ENCODE data around the gene A1CF. TPM values are rescaled to one million over a fixed set of nuclear protein-coding genes. Genes with fewer than 3 reads are reported as not detected.

Gene A1CF, protein sequence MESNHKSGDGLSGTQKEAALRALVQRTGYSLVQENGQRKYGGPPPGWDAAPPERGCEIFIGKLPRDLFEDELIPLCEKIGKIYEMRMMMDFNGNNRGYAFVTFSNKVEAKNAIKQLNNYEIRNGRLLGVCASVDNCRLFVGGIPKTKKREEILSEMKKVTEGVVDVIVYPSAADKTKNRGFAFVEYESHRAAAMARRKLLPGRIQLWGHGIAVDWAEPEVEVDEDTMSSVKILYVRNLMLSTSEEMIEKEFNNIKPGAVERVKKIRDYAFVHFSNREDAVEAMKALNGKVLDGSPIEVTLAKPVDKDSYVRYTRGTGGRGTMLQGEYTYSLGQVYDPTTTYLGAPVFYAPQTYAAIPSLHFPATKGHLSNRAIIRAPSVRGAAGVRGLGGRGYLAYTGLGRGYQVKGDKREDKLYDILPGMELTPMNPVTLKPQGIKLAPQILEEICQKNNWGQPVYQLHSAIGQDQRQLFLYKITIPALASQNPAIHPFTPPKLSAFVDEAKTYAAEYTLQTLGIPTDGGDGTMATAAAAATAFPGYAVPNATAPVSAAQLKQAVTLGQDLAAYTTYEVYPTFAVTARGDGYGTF
- total RNA-seq (under 1 TPM in 2 of 7 donors, not detected in 5; 0.12 to 0.15 TPM), polyA plus RNA-seq (not detected)
- long read RNA-seq, donor 1 = 0 reads
- long read RNA-seq, donor 2 = 0 reads
- long read RNA-seq, donor 3 = 0 reads

DNA sequence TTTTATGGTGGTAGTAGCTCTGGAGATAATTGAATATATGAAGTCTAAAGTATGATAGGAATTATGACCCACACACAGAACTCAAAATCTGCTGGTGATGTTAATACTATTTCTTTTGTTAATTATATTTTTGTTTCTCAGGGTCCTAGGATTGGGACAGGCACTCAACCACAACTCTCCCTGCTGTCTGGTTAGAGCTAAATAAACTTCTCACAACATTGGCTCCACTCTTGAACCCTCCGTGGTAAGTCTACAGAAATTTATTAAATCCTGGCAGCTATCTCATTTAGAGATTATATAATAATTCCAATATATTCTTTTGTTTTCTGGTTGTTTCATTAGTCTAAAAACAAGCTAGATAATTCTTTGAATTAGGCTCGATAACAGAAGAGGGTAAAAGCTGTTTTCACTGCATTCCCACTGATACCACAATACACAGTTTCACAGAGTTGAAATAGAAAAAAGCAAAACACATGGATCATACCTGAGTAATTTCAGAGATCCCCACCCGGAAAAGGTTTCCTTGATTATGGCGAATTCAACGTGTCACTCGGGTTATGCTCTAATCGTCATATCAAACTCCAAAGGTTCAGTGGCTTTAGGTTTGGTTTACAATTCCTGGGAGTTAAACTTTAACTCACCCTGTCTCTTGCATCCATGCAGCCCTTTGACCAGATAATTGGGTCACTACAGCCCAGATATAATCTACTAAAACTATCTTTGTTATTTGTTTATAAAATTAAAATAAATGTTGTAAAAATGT, at the start of gene A1CF:
Gene A1CF, minus strand, starts transcription at position 531 of the 763 bp plus-strand sequence. CDS start 25,687 bp downstream, outside the sequence.
- Histone ChIP-seq H3K9me3 (no peaks in the 10 kb centered on the region), H3K36me3 (no peaks in the 10 kb centered on the region), H3K4me1 (ENCODE audit: insufficient read depth) (no peaks in the 10 kb centered on the region), H3K27ac (no peak within 1 kb of the TSS), H3K4me3 (no peak within 1 kb of the TSS), H3K27me3 (no peaks in the 10 kb centered on the region)
- TF ChIP-seq POLR2A (IDR thresholded peaks at IDR 0.05) (no peak), EP300 (IDR thresholded peaks at IDR 0.05) (no peak)
- TF ChIP-seq, protein P1, sequence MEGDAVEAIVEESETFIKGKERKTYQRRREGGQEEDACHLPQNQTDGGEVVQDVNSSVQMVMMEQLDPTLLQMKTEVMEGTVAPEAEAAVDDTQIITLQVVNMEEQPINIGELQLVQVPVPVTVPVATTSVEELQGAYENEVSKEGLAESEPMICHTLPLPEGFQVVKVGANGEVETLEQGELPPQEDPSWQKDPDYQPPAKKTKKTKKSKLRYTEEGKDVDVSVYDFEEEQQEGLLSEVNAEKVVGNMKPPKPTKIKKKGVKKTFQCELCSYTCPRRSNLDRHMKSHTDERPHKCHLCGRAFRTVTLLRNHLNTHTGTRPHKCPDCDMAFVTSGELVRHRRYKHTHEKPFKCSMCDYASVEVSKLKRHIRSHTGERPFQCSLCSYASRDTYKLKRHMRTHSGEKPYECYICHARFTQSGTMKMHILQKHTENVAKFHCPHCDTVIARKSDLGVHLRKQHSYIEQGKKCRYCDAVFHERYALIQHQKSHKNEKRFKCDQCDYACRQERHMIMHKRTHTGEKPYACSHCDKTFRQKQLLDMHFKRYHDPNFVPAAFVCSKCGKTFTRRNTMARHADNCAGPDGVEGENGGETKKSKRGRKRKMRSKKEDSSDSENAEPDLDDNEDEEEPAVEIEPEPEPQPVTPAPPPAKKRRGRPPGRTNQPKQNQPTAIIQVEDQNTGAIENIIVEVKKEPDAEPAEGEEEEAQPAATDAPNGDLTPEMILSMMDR (IDR thresholded peaks at IDR 0.05) = no peak
- WGBS, 3 donors = 72 to 83% (median 81%) methylated on average over 7 of the region's 7 CpGs
- intact Hi-C loops (cut with DNase I) = no loop called here
- no peak for DNase-seq

DNA sequence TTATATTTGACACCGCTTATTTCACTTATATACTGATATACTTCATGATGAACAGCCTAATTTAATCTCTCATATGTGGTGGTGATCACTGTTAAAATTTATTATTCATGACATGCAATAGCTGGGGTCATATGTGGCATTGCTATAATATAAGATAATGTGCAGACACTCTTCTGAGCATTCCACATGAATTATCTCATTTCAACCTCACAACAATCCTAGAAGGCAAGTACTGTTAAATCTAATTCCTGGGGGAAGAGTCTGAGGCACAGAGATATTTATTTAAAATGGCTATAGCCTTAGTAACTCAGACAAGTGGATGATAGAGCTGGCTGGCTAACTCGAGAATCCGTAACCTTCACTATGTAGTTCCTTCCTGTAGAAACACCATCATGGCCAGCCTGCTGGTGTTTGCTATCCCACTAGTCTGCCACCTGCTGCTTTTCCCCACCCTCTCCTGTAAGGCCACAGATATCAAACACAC, 46.6 kb upstream of the A1CF start:
- Histone ChIP-seq H3K4me3 (no peak overlapping the region), H3K27me3 (no peaks in the 10 kb centered on the region), H3K9me3 (no peaks in the 10 kb centered on the region), H3K27ac (no peak overlapping the region), H3K4me1 (ENCODE audit: insufficient read depth) (no peaks in the 10 kb centered on the region), H3K36me3 (no peaks in the 10 kb centered on the region)
- DNase-seq = no peak
- TF ChIP-seq POLR2A (IDR thresholded peaks at IDR 0.05) = no peak
- TF ChIP-seq, protein P1 (IDR thresholded peaks at IDR 0.05) = no peak
- intact Hi-C loops (cut with DNase I) = no loop called here
- 53 to 58% (median 57%) methylated on average over 3 of the region's 3 CpGs for WGBS, 3 donors

DNA sequence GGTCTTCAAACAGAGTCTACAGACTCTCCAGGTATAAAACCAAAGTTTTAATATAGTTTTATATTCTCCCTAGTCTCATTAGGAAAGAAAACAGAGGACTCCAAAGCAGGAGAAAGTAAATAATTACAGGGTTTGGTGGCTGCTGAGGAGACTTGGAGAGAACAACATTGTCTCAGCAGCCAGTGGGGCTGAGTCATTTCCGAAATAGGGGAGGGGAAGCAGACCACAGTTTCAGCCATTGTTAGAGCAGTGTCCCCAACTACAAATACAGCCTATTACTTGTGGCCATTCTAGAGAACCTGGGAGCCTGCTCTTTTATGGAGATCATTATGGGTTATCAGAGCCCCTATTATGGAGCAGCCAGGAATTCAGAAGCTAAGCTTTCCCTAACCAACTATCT, 44.2 kb upstream of the A1CF start:
- Histone ChIP-seq H3K4me1 (ENCODE audit: insufficient read depth) (no peaks in the 10 kb centered on the region), H3K36me3 (no peaks in the 10 kb centered on the region), H3K4me3 (no peak overlapping the region), H3K27me3 (no peaks in the 10 kb centered on the region), H3K27ac (no peak overlapping the region), H3K9me3 (no peaks in the 10 kb centered on the region)
- TF ChIP-seq, protein P1 (IDR thresholded peaks at IDR 0.05) = no peak
- TF ChIP-seq POLR2A (IDR thresholded peaks at IDR 0.05) (no peak), EP300 (IDR thresholded peaks at IDR 0.05) (no peak)
- DNase-seq = no peak
- WGBS, 3 donors = 90 to 97% (median 96%) methylated on average over 1 of the region's 1 CpG
- intact Hi-C loops (cut with DNase I) = no loop called here

DNA sequence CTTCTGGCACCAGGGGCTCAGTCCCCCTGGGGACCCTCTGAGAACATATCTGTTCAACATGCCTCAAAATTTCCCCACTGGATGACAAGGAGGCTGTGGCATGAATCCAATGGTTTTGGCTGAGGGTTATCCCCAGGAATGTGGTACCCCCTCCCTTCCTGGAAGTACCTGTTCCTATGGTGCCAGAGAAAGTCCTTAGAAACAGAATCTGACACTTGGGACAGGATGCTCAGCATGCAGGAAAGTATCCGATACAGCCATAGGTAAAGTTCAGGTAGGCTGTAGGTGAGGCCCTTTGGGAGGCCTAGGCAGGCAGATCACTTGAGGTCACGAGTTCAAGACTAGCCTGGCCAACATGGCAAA, 42.7 kb upstream of the A1CF start:
- intact Hi-C loops (cut with DNase I) = no loop called here
- Histone ChIP-seq H3K27ac (no peak overlapping the region), H3K36me3 (no peaks in the 10 kb centered on the region), H3K4me1 (ENCODE audit: insufficient read depth) (no peaks in the 10 kb centered on the region), H3K27me3 (no peaks in the 10 kb centered on the region), H3K9me3 (no peaks in the 10 kb centered on the region), H3K4me3 (no peak overlapping the region)
- no peak for DNase-seq
- WGBS, 3 donors = 41 to 47% (median 44%) methylated on average over 2 of the region's 2 CpGs
- TF ChIP-seq EP300 (IDR thresholded peaks at IDR 0.05) = no peak
- no peak for TF ChIP-seq POLR2A (IDR thresholded peaks at IDR 0.05)
- TF ChIP-seq, protein P1 (IDR thresholded peaks at IDR 0.05) = no peak

Measured in ovary (tissue), 10 donors.